Lower lobe of right lung (tissue), 2 donors: ENCODE measurements around the gene PCID2. TPM values are rescaled to one million over a fixed set of nuclear protein-coding genes. Genes with fewer than 3 reads are reported as not detected.
A peak's percentile ranks its signal among the peaks of the same experiment; 100 is the strongest.

Experiments
- ATAC-seq, 2 donors: fragments of 200-7000 bp; cut with Tn5 transposase; one replicate each; pipeline ENCODE4 v1.9.1; 2020 to 2022; ENCODE audit warnings: mild to moderate bottlenecking in 2 of 2, moderate library complexity in 2 of 2
- DNase-seq: peaks from one replicate; pipeline ENCODE4 v3.0.0-alpha.2; 2020
- H3K27ac ChIP-seq: fragments of 200-600 bp; one replicate; pipeline ENCODE4 v1.8.0; 2022
- H3K27me3 ChIP-seq: fragments of 200-600 bp; one replicate; pipeline ENCODE4 v1.8.0; 2022; ENCODE audit warnings: low read depth
- H3K36me3 ChIP-seq: fragments of 200-600 bp; one replicate; pipeline ENCODE4 v1.8.0; 2022; ENCODE audit warnings: mild to moderate bottlenecking
- H3K4me1 ChIP-seq: fragments of 200-600 bp; one replicate; pipeline ENCODE4 v1.8.0; 2022
- H3K4me3 ChIP-seq: fragments of 200-600 bp; one replicate; pipeline ENCODE4 v1.8.0; 2022; ENCODE audit warnings: mild to moderate bottlenecking
- H3K9me3 ChIP-seq: fragments of 200-600 bp; one replicate; pipeline ENCODE4 v1.8.0; 2022
- intact Hi-C: fragments of 100-400 bp; cut with DNase I; formaldehyde crosslinking; loops from one replicate; pipeline ENCODE4 v1.11.0; 2022
- total RNA-seq: library from RNA; stranded (reverse); fragmentation: NEBNext Ultra II Directional; extraction: Animal tissue kit (Norgen Biotek cat#: 25700); gene quantifications from one replicate; pipeline ENCODE4 v1.2.1, GENCODE V29; 2021
- TF ChIP-seq, protein P1 (sequence below): fragments of 200-600 bp; IDR thresholded peaks from one replicate; pipeline ENCODE4 v1.8.0; 2022; ENCODE audit warnings: antibody characterized with exemption, mild to moderate bottlenecking
- donor health status: DM: no; HTN: yes; CAD: no; lungs with severe emphysema.

Gene PCID2
- total RNA-seq, 1 donor from 2014 or later = 35.1 TPM

DNA sequence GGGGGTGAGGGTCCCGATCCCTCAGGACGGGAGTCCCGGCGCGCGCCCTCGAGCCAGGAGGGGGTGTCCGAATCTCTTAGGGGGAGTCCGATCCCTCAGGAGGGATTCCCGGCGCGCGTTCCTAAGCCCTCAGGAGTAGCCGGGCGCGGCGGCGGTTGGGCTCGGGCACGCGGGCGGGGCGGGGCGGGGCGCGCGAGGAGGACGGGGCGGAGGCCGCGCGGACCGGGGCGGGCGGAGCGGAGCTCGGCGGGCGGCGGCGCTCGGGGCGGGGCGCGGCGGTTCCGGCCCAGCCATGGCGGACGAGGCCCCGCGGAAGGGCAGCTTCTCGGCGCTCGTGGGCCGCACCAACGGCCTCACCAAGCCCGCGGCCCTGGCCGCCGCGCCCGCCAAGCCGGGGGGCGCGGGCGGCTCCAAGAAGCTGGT is 878 bp upstream of the PCID2 start, which contains the start of gene CUL4A:
TSS of gene CUL4A (plus strand) at position 278 of the 423 bp plus-strand sequence. CDS start at position 293, 15 bp downstream.
- peak; percentile 87 for DNase-seq
- peaks cover 29% of the 10 kb centered on the region for H3K36me3 ChIP-seq
- H3K27me3 ChIP-seq = no peaks in the 10 kb centered on the region
- ATAC-seq = peak; percentile 85
- H3K27ac ChIP-seq = peak within 1 kb of the TSS; percentile 99
- H3K4me1 ChIP-seq = peaks cover 73% of the 10 kb centered on the region
- intact Hi-C loops = no loop called here
- no peaks in the 10 kb centered on the region for H3K9me3 ChIP-seq
- TF ChIP-seq, protein P1, sequence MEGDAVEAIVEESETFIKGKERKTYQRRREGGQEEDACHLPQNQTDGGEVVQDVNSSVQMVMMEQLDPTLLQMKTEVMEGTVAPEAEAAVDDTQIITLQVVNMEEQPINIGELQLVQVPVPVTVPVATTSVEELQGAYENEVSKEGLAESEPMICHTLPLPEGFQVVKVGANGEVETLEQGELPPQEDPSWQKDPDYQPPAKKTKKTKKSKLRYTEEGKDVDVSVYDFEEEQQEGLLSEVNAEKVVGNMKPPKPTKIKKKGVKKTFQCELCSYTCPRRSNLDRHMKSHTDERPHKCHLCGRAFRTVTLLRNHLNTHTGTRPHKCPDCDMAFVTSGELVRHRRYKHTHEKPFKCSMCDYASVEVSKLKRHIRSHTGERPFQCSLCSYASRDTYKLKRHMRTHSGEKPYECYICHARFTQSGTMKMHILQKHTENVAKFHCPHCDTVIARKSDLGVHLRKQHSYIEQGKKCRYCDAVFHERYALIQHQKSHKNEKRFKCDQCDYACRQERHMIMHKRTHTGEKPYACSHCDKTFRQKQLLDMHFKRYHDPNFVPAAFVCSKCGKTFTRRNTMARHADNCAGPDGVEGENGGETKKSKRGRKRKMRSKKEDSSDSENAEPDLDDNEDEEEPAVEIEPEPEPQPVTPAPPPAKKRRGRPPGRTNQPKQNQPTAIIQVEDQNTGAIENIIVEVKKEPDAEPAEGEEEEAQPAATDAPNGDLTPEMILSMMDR = no peak
- peak within 1 kb of the TSS; percentile 86 for H3K4me3 ChIP-seq

DNA sequence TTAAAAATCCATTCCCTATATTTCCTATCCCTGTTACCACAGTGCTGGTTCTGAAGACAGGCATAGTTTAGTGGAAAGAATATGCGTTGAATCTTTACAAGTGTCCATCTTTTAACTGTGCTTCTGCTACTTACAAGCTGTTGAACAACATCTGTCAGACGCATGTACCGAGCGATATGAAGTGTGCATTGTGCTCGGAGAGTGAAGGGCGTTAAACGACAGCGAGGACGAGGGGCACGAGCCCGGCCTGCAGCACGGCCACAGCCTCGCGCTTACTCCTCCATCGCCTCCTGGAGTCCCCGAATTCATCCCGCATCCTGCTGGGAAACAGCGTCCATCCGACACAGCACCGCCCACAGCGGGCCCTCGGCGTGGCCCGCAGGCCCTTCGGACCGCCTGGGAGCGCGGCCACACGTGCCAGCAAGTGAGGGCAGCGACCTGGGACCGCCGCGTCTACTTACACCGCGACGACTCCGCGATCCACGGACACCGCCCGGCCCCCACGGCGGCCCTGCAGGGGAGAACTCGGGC is 514 bp downstream of the PCID2 start:
- Histone ChIP-seq H3K27ac (peak overlapping the region; percentile 99), H3K4me1 (peaks cover 69% of the 10 kb centered on the region), H3K4me3 (peak overlapping the region; percentile 86), H3K27me3 (no peaks in the 10 kb centered on the region), H3K36me3 (peaks cover 29% of the 10 kb centered on the region), H3K9me3 (no peaks in the 10 kb centered on the region)
- TF ChIP-seq, protein P1 = no peak
- intact Hi-C loops = no loop called here
- DNase-seq (peak; percentile 66), ATAC-seq (peak; percentile 57 to 63)

DNA sequence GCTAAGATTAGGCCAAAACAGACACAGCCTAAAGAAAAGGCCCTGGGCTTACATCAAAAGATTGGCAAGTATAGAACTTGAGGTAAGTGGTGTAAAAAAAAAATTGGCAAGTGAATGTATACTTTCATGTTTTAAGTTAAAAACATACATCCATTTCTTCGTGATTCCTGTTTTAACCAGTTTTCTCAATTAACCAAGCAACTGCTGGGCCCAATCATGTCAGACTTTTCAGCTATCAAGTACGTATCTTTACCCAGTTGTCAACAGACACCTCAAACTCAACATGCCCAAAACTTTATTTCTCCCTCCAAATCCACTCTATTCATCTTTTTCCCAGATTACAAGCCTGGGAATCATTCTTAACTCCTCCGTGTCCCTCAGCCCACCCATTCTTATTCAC is 1.0 kb downstream of the PCID2 start:
- ATAC-seq = no peak
- no peaks in the 10 kb centered on the region for H3K9me3 ChIP-seq
- H3K4me3 ChIP-seq = peak overlapping the region; percentile 86
- TF ChIP-seq, protein P1 = no peak
- intact Hi-C loops = no loop called here
- no peak for DNase-seq
- H3K27ac ChIP-seq = peak overlapping the region; percentile 99
- peaks cover 26% of the 10 kb centered on the region for H3K36me3 ChIP-seq
- no peaks in the 10 kb centered on the region for H3K27me3 ChIP-seq
- peaks cover 64% of the 10 kb centered on the region for H3K4me1 ChIP-seq

DNA sequence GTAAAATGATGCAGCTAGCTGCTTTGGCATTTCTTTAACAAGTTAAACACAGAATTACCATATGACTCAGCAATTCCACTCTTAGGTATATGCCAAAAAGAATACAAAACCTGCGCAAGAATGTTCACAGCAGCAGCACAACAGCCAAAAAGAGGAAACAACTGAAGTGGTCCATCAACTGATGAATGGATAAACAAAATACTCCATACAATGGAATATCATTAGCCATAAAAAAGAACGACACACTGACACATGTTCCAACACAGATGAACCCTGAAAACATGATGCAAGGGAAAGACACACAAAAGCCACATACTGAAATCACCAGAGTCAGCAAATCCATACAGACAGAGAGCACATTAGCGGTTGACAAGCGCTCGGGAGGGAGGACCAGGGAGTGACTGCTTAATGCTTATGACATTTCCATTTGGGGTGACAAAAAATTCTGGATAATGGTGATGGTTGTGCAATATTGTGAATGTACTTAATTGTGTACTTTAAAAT is 3.0 kb downstream of the PCID2 start:
- H3K27ac ChIP-seq = no peak overlapping the region
- no peak for ATAC-seq
- H3K4me1 ChIP-seq = peaks cover 44% of the 10 kb centered on the region
- no peak for DNase-seq
- H3K36me3 ChIP-seq = peaks cover 15% of the 10 kb centered on the region
- no peaks in the 10 kb centered on the region for H3K9me3 ChIP-seq
- no peak overlapping the region for H3K4me3 ChIP-seq
- TF ChIP-seq, protein P1 = no peak
- intact Hi-C loops = no loop called here
- H3K27me3 ChIP-seq = no peaks in the 10 kb centered on the region

GRCh38 chr13:113204378-113204734 is 4.1 kb downstream of the PCID2 start:
- no peak for ATAC-seq

More at GRCh38 chr13:113204378-113204734, 4.1 kb downstream of the PCID2 start:
- intact Hi-C loops = no loop called here
- H3K27ac ChIP-seq = no peak overlapping the region
- TF ChIP-seq, protein P1 = no peak
- H3K4me1 ChIP-seq = peaks cover 40% of the 10 kb centered on the region
- no peaks in the 10 kb centered on the region for H3K27me3 ChIP-seq
- no peak overlapping the region for H3K4me3 ChIP-seq
- H3K9me3 ChIP-seq = no peaks in the 10 kb centered on the region
- H3K36me3 ChIP-seq = peaks cover 26% of the 10 kb centered on the region
- no peak for DNase-seq
